GM18505 (cell line): ENCODE measurements around the gene RIC1.
"Not testable (repeated sequence)": the region's sequence is repeated elsewhere in the genome, so short reads cannot be mapped to it uniquely, and the experiment has no call there.

Experiments used
- ATAC-seq: cut with Tn5 transposase; IDR thresholded peaks from one replicate; pipeline ENCODE4 v1.9.1; 2021; ENCODE audit not compliant: unreplicated experiment
- POLR2A ChIP-seq: IDR thresholded peaks from 4 replicates; pipeline ENCODE4 v1.6.1; 2011; ENCODE audit warnings: borderline replicate concordance; ENCODE audit not compliant: insufficient read depth, insufficient read length; ENCODE audit errors: extremely low read depth

RIC1 gene

DNA sequence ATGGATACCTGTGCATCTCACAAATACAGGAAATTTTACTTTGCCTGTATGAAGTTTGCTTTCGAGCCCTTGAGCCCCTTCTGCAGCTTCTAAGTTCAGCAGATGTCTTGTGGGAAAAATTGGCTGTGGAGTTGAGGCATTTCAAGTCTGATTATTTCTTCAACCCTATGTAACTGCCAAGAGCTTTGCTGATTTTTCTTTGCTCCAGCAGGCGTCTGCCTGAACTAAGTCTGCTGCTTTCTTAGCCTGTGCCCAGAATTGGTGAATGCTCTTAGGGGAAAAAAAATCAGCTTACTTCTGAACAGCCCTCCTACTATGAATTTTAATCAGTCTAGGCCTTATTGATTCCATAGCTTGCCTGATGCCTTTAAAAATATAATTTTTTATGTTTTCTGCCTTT is 41.2 kb downstream of the RIC1 start:
- no peak for ATAC-seq
- TF ChIP-seq POLR2A: no peak

DNA sequence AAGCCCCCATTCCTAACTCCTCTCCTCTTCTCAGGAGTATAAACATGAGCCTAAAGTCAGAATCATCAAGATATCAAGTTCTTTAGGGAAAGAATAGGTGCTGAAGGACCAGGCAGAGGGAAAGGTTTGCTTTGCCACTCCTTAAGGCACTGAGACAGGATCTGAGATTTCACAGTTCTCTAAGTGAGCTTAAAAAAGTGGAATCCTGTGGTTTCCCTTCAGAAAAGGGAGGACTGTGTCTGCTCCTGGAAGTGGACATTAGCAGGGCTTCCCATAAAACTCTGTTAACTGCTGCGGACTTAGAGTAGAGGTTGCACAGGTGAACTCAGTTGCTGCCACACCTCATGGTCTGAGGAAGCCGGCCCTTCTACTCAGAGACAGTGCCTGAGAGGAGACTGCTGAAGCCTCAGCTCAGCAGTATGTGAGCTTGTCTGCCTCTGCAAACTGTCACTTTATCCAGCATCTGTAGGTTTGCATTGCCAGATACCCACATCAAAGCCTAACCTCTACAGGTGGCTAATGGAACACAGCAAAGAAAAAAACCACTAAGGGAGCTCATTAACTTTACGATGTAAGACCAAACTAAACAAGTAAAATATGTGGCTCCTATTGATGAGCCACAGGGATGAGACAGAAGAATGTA is 42.9 kb downstream of the RIC1 start:
- TF ChIP-seq POLR2A: no peak
- no peak for ATAC-seq

DNA sequence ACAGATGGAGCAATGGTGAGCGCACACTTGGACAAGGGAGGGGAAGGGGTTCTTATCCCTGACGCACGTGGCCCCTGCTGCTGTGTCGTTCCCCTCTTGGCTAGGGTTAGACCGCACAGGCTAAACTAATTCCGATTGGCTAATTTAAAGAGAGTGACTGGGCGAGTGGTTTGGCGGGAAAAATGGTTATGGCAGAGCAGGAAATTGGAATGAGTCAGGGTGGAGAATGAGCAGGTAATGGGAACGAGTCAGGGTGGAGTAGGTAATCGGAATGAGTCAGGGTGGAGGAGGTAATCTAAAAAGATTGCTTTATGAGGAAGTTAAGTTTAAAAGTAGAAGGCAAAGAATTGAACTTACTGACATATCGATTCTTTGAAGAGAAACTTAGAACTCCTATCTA is 46.1 kb downstream of the RIC1 start:
- ATAC-seq: not testable (repeated sequence)

DNA sequence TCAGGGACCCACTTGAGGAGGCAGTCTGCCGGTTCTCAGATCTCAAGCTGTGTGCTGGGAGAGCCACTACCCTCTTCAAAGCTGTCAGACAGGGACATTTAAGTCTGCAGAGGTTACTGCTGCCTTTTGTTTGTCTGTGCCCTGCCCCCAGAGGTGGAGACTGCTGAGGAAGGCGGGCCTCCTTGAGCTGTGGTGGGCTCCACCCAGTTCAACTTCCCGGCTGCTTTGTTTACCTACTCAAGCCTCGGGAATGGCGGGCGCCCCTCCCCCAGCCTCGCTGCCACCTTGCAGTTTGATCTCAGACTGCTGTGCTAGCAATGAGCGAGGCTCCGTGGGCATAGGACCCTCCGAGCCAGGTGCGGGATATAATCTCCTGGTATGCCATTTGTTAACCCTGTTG is 54.7 kb downstream of the RIC1 start:
- ATAC-seq: not testable (repeated sequence)

DNA sequence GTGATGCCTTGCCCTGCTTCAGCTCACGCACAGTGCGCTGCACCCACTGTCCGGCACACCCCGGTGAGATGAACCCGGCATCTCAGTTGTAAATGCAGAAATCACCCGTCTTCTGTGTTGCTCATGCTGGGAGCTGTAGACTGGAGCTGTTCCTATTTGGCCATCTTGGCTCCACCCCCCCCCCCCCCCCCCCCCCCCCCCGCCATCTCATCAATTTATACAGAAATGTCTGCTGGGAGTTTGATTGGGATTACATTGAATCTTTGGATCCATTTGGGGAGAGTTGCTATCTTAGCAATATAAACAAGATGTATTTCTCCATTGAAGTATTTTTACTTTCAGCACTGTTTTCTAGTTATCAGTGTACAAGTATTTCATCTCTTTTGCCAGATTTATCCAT is 55.2 kb downstream of the RIC1 start:
- TF ChIP-seq POLR2A: no peak
- no peak for ATAC-seq

DNA sequence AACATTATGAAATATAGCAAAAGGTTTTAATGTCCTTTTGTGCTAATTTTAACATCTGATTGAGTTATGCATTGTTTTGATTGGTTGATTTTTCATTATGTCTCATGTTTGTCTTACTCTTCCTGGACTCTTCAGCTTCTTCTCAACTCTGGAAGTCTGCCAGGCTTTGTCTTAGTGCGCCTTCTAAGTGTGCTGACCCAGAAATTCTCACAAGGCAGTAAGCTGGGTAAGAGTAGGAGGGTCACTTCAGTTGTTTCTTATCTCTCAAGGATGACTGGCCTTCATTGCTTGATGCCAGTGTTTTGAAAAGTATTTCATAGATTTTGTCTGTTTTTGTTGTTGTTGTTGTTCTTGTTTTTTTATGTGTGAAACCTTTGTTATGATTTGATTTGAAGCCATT is 59.2 kb downstream of the RIC1 start:
- no peak for ATAC-seq
- no peak for TF ChIP-seq POLR2A

DNA sequence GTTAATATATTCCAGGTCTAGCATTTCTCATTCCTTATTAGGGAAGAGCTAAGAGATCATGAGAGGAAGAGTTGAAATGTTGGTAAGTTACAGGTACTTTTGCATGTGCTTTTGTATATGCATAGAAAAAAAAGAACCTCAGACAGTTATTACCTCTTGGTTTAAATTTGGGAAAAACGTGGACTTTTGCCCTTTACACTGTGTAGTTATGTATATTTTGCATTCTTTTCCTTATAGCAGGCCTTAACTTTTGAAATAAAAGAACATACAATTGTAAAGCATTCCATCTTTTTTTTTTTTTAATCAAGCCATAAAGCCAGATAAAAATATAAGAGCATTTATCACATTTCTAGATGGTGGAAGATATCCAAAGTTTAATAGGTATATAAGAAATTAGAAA is 61.4 kb downstream of the RIC1 start:
- no peak for ATAC-seq
- TF ChIP-seq POLR2A: no peak

DNA sequence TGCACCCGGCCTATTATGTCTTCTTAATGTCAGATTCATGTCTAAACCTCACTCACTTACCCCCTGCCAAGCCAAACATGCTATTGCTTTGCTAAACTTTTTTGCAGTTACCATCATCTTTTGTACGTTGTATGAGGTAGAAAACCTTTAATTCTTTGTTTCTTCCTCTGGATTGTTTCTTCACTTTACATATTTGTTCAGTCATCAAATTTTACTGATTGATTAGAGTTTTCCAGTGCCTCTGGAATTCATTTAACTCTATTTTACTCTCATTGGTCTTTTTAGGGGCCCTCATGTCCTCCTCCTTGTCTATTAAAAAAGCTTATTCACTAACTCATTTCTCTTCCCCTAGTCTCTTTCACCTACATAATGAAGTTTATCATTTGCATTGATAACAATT is 67.0 kb downstream of the RIC1 start:
- ATAC-seq: no peak
- TF ChIP-seq POLR2A: no peak

DNA sequence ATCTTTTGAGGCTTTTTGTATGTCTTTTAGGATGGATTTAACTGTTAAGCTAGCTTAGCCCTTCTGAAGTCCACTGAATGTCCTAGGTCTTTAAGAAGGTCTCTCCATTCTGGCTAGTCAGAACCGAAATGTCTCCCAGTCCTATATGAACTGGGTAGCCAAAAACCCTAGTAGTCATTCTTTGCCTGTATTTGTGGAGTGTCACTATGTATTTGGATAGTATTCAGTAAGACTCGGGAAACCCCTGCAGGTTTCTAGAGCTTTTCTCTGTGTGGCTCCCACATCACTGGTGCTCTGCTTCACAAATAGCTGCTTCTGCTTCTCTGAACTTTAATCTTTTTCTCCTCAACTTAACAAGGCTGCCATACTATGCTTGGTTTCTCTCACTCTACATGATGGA is 68.0 kb downstream of the RIC1 start:
- no peak for TF ChIP-seq POLR2A
- ATAC-seq: no peak

DNA sequence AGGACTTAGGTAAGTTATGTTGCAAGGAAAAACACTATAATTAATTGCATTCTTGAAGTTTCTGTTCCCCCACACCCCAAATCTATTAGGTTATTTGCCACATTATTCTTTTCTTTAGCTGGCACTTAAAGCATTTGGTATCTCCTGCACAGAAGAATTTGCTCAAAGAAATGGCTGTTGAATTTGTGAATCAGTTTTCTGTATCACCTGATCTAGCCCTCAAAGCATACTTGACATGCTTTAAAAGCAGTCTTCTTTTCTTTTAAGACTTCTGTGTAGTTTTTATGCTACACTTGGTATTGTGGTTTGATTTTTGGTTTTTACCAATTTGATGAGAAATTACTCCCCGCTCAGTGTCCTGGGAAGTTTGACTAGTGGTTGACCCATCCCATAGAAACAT is 69.1 kb downstream of the RIC1 start:
- no peak for ATAC-seq
- no peak for TF ChIP-seq POLR2A

DNA sequence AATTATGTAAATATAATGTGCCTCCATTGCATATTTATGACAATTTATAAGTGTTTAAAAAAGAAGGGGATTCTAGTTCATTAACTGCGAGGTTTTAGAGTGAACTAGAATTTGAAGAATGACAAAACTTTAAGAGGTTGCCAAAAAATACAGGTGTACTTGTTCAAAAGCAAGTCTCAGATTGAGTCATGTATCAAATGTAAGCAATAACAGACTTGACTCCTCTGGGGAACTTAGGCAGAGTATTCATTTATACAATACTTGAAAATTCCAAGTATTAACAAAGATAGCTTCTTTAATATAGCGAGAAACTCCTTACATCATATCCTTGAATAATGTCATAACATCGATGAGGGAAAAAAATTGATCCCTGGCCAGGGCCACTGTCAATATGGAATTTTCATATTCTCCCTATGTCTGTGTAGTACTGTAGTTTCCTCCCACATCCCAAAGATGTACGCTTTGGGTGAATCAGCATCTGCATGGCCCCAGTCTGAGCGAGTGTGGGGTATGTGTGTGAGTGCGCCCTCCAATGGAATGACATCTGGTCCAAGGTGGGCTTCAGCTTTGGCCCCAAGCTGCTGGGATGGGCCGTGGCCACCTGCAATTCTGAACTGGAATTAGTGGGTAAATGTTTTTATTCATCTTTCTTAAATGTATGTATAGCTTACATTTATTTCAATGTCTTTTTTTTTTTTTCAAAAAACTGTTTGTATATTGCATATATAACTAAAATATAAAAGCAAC is 70.1 kb downstream of the RIC1 start:
- no peak for ATAC-seq
- no peak for TF ChIP-seq POLR2A

DNA sequence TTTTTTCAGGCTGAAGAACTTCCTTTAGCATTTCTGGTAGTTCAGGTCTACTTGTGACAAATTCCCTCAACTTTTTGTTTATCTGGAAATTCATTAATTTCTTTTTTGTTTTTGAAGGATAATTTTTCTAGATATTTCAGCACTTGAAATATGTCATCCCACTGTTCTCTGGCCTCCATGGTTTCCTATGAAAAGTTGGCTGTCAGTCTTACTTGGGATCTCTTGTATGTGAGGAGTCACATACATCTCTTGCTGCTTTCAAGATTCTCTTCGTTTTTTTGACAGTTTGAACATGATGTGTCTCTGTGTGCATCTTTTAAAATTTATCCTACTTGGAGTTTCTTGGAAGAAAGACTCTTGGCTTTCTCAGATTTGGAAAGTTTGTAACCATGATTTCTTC is 79.5 kb downstream of the RIC1 start:
- ATAC-seq: no peak
- TF ChIP-seq POLR2A: no peak

DNA sequence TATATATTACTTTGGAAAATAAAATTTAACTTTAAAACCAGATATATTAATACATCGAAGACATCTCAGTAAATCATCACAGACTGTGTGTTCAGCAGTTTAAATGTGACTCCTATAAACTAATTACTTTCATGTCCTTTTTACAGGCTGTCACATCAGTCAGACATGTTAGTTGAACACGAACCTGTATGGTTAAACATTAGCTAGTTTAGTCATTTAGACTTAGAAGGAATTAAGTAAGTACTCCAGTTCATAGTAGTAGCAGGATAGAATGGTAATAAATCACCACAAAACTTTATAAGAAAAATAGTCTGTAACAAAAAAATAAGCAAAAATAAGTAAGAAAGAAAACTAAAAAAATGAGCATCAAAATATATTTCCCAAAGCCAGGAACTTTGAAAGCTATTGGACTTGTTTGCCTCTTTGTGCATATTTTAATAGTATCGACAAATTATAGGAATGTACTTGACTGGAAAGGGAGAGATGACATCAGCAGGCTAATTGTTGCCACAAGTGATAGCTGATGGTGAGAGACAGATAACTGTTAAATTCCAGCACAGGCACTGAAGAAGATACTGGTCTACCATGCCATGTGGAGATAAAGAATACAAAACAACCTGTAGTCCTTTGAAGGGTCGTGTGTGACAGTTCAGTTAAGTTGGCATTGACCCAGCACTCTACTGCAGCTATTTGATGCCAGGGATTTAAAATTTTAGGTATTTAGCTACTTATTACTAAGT is 83.9 kb downstream of the RIC1 start:
- no peak for ATAC-seq
- no peak for TF ChIP-seq POLR2A
